ENCODE data around the gene KHK. TPM values are rescaled to one million over a fixed set of nuclear protein-coding genes. Genes with fewer than 3 reads are reported as not detected.

The KHK gene
- total and polyA plus RNA-seq, 9 of the 15 experiments (the other 6 are each of a cell fraction or from before 2014, with no cell fraction given), result 1.5 to 10.7 (median 5.2) TPM

GRCh38 chr2:27095745-27096651, 9.4 kb downstream of the KHK start (continued):
- TF ChIP-seq, protein P1, sequence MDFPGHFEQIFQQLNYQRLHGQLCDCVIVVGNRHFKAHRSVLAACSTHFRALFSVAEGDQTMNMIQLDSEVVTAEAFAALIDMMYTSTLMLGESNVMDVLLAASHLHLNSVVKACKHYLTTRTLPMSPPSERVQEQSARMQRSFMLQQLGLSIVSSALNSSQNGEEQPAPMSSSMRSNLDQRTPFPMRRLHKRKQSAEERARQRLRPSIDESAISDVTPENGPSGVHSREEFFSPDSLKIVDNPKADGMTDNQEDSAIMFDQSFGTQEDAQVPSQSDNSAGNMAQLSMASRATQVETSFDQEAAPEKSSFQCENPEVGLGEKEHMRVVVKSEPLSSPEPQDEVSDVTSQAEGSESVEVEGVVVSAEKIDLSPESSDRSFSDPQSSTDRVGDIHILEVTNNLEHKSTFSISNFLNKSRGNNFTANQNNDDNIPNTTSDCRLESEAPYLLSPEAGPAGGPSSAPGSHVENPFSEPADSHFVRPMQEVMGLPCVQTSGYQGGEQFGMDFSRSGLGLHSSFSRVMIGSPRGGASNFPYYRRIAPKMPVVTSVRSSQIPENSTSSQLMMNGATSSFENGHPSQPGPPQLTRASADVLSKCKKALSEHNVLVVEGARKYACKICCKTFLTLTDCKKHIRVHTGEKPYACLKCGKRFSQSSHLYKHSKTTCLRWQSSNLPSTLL (IDR thresholded peaks at IDR 0.05), result no peak
- no peak for TF ChIP-seq ZNF232 (CRISPR knock-in tag; IDR thresholded peaks at IDR 0.05)
- TF ChIP-seq TCF7L2 (IDR thresholded peaks at IDR 0.05; ENCODE audit: low read depth, low read length), result no peak
- TF ChIP-seq NBN (IDR thresholded peaks at IDR 0.05; ENCODE audit: low read depth), result no peak
- TF ChIP-seq CEBPG (CRISPR knock-in tag; IDR thresholded peaks at IDR 0.05), result peak; percentile 59; the same call in 1 of the 2 replicates
- TF ChIP-seq CEBPG (tag; conservative IDR thresholded peaks at IDR 0.05 in 1 of 2, IDR thresholded peaks at IDR 0.05 in 1 of 2), result peak in 1 of 2 experiments; percentile 13; a peak in 1 of 4 replicates
- no peak for TF ChIP-seq SREBF2 (CRISPR knock-in tag; IDR thresholded peaks at IDR 0.05)
- no peak for TF ChIP-seq DPF2 (IDR thresholded peaks at IDR 0.05)
- peak; percentile 44 for TF ChIP-seq CREM (IDR thresholded peaks at IDR 0.05; ENCODE audit: low read depth)
- 0 out of 2 replicates have a peak, but pooled peaks have one; percentile 22 for TF ChIP-seq ZBTB7A (IDR thresholded peaks at IDR 0.05; ENCODE audit: borderline replicate concordance, control insufficient read depth, low read depth, low read length)
- no peak for TF ChIP-seq VEZF1 (CRISPR knock-in tag; IDR thresholded peaks at IDR 0.05)
- TF ChIP-seq RBFOX2 (IDR thresholded peaks at IDR 0.05; ENCODE audit: low read depth, low read length), result peak; percentile 57
- no peak for TF ChIP-seq ZNF507 (tag; conservative IDR thresholded peaks at IDR 0.05)
- no peak for TF ChIP-seq ZZZ3 (IDR thresholded peaks at IDR 0.05)
- TF ChIP-seq ZNF121 (CRISPR knock-in tag; conservative IDR thresholded peaks at IDR 0.05), result no peak
- TF ChIP-seq, protein P2, sequence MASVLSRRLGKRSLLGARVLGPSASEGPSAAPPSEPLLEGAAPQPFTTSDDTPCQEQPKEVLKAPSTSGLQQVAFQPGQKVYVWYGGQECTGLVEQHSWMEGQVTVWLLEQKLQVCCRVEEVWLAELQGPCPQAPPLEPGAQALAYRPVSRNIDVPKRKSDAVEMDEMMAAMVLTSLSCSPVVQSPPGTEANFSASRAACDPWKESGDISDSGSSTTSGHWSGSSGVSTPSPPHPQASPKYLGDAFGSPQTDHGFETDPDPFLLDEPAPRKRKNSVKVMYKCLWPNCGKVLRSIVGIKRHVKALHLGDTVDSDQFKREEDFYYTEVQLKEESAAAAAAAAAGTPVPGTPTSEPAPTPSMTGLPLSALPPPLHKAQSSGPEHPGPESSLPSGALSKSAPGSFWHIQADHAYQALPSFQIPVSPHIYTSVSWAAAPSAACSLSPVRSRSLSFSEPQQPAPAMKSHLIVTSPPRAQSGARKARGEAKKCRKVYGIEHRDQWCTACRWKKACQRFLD (CRISPR knock-in tag; IDR thresholded peaks at IDR 0.05), result 0 out of 2 replicates have a peak, but pooled peaks have one; percentile 55
- TF ChIP-seq RAD51 (IDR thresholded peaks at IDR 0.05; ENCODE audit: borderline replicate concordance, low read depth), result no peak
- TF ChIP-seq, protein P3, sequence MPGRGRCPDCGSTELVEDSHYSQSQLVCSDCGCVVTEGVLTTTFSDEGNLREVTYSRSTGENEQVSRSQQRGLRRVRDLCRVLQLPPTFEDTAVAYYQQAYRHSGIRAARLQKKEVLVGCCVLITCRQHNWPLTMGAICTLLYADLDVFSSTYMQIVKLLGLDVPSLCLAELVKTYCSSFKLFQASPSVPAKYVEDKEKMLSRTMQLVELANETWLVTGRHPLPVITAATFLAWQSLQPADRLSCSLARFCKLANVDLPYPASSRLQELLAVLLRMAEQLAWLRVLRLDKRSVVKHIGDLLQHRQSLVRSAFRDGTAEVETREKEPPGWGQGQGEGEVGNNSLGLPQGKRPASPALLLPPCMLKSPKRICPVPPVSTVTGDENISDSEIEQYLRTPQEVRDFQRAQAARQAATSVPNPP (IDR thresholded peaks at IDR 0.05; ENCODE audit: borderline replicate concordance, insufficient read depth, insufficient read length), result no peak
- no peak for TF ChIP-seq CBFA2T3 (IDR thresholded peaks at IDR 0.05)
- no peak for TF ChIP-seq DLX4 (CRISPR knock-in tag; IDR thresholded peaks at IDR 0.05)
- no peak for TF ChIP-seq XRCC4 (IDR thresholded peaks at IDR 0.05; ENCODE audit: extremely low read depth, insufficient read depth, insufficient read length)
- no peak for TF ChIP-seq KAT8 (IDR thresholded peaks at IDR 0.05; ENCODE audit: low read depth)
